HEK293 (cell line): ENCODE data around the gene BTBD2.

ENCODE experiments used
- CTCF ChIA-PET: fragments of 350-600 bp; formaldehyde crosslinking; extraction: SDS; loops from one replicate; lab custom pipeline; 2021; ENCODE audit warnings: antibody characterized with exemption; lab: Yijun Ruan, JAX
- POLR2A ChIA-PET: fragments of 300-600 bp; formaldehyde crosslinking; extraction: SDS; loops from one replicate; lab custom pipeline; 2020; ENCODE audit warnings: antibody characterized with exemption, inconsistent platforms; lab: Yijun Ruan, JAX
- H3K27ac ChIP-seq: fragments of 200-500 bp; sonication (Bioruptor generic); 2 replicates; pipeline ENCODE4 v1.5.1; 2014; ENCODE audit warnings: low read depth, low read length, control low read depth, inconsistent platforms; ENCODE audit errors: extremely low read depth
- H3K36me3 ChIP-seq, 2 experiments: fragments of 200-500 bp in 1 of 2; sonication (Bioruptor generic) in 1 of 2; 1 replicate in 1 of 2; 2 replicates in 1 of 2; pipeline ENCODE4 v1.5.1; 2014 to 2017; ENCODE audit warnings: inconsistent platforms in 2 of 2, low read length in 2 of 2; ENCODE audit not compliant: control insufficient read depth in 2 of 2, insufficient read depth in 1 of 2
- H3K4me1 ChIP-seq: fragments of 200-500 bp; sonication (Bioruptor generic); 2 replicates; pipeline ENCODE4 v1.5.1; 2014; ENCODE audit warnings: mild to moderate bottlenecking, low read length, inconsistent platforms; ENCODE audit not compliant: control insufficient read depth, insufficient read depth
- H3K4me3 ChIP-seq: 2 replicates; pipeline ENCODE4 v1.5.1; 2011; ENCODE audit warnings: low read depth, mild to moderate bottlenecking, control low read depth, low read length, moderate library complexity
- H3K9me3 ChIP-seq: fragments of 200-500 bp; sonication (Bioruptor generic); 2 replicates; pipeline ENCODE4 v1.5.1; 2014; ENCODE audit warnings: low read depth, low read length, inconsistent platforms; ENCODE audit not compliant: control insufficient read depth, insufficient read depth
- FEZF1 ChIP-seq: fragments of 450-650 bp; formaldehyde crosslinking; IDR thresholded peaks from 2 replicates; pipeline ENCODE4 v1.5.1; 2016; ENCODE audit warnings: missing biosample characterization, missing genetic modification characterization
- GLIS1 ChIP-seq: fragments of 450-650 bp; formaldehyde crosslinking; IDR thresholded peaks from 2 replicates; pipeline ENCODE4 v1.5.1; 2016; ENCODE audit warnings: missing biosample characterization, missing genetic modification characterization
- OVOL3 ChIP-seq: fragments of 450-650 bp; formaldehyde crosslinking; IDR thresholded peaks from 2 replicates; pipeline ENCODE4 v1.5.1; 2016; ENCODE audit warnings: missing biosample characterization, missing genetic modification characterization
- RBAK ChIP-seq: fragments of 450-650 bp; formaldehyde crosslinking; IDR thresholded peaks from 2 replicates; pipeline ENCODE4 v1.5.1; 2016; ENCODE audit warnings: missing biosample characterization, missing genetic modification characterization
- ZFP69B ChIP-seq: fragments of 450-650 bp; formaldehyde crosslinking; IDR thresholded peaks from 2 replicates; pipeline ENCODE4 v1.5.1; 2016; ENCODE audit warnings: missing biosample characterization, missing genetic modification characterization
- ZNF16 ChIP-seq: fragments of 450-650 bp; formaldehyde crosslinking; IDR thresholded peaks from 2 replicates; pipeline ENCODE4 v1.5.1; 2016; ENCODE audit warnings: low read depth, missing biosample characterization, missing genetic modification characterization
- ZNF391 ChIP-seq: fragments of 450-650 bp; formaldehyde crosslinking; IDR thresholded peaks from 2 replicates; pipeline ENCODE4 v1.5.1; 2016; ENCODE audit warnings: low read depth, missing biosample characterization, missing genetic modification characterization, borderline replicate concordance
- ZNF473 ChIP-seq: fragments of 450-650 bp; formaldehyde crosslinking; IDR thresholded peaks from 2 replicates; pipeline ENCODE4 v1.5.1; 2017; ENCODE audit warnings: missing biosample characterization, missing genetic modification characterization
- ZNF521 ChIP-seq: fragments of 450-650 bp; formaldehyde crosslinking; IDR thresholded peaks from 2 replicates; pipeline ENCODE4 v1.5.1; 2017; ENCODE audit warnings: missing biosample characterization, mild to moderate bottlenecking, missing genetic modification characterization
- ZNF555 ChIP-seq: fragments of 450-650 bp; formaldehyde crosslinking; conservative IDR thresholded peaks from 2 replicates; pipeline ENCODE4 v1.5.1; 2017; ENCODE audit warnings: missing biosample characterization, mild to moderate bottlenecking, missing genetic modification characterization, inconsistent platforms
- ZNF707 ChIP-seq: fragments of 450-650 bp; formaldehyde crosslinking; IDR thresholded peaks from 2 replicates; pipeline ENCODE4 v1.5.1; 2016; ENCODE audit warnings: missing biosample characterization, missing genetic modification characterization
- ZNF785 ChIP-seq: fragments of 450-650 bp; formaldehyde crosslinking; IDR thresholded peaks from 2 replicates; pipeline ENCODE4 v1.5.1; 2016; ENCODE audit warnings: missing biosample characterization, missing genetic modification characterization
- TF ChIP-seq, protein P1 (sequence below): fragments of 450-650 bp; formaldehyde crosslinking; IDR thresholded peaks from 2 replicates; pipeline ENCODE4 v1.5.1; 2016; ENCODE audit warnings: missing biosample characterization, missing genetic modification characterization
- TF ChIP-seq, protein P2 (sequence below): fragments of 450-650 bp; formaldehyde crosslinking; IDR thresholded peaks from 2 replicates; pipeline ENCODE4 v1.5.1; 2016; ENCODE audit warnings: missing biosample characterization, missing genetic modification characterization
- TF ChIP-seq, protein P3 (sequence below): fragments of 450-650 bp; formaldehyde crosslinking; IDR thresholded peaks from 2 replicates; pipeline ENCODE4 v1.5.1; 2017; ENCODE audit warnings: missing biosample characterization, missing genetic modification characterization
- TF ChIP-seq, protein P4 (sequence below): fragments of 450-650 bp; formaldehyde crosslinking; IDR thresholded peaks from 2 replicates; pipeline ENCODE4 v1.5.1; 2017; ENCODE audit warnings: missing biosample characterization, missing genetic modification characterization

The BTBD2 gene

DNA sequence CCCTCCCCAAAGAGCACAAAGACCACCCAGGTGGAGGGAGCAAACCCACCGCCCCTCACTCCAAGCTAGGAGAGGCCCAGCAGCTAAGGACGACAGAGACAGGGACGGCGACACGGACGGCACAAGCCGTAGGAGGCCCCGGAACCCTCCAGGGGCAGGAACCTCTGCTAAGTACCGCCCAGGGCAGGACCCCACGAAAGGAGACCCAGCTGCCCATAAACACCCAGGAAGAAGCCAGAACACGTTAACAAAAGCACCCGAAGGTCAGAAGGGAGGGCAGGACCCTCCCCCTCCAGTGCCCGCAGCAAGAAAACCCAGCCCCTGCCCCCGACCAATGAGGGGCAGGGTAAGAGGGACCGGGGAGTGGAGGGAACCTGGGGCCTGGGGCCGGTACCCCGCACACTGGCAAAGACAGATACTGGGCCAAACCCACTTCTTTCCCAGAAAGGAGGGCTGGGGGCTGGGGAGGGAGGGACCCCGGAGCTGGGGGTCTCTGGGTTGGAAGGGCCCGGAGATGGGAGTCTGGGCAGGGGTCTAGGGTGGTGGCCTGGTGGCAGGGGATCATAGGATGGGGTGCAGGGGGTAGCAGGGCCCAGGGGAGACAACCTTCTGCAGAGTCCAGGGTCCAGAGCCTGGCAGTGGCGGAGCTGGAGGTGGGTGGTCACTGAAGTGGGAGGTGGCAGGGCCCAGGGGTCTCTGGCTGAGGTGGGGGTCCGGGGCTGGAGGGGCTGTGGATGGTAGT, 2.4 kb downstream of the BTBD2 start:
- TF ChIP-seq GLIS1 (tag by site-specific recombination) = no peak
- no peak for TF ChIP-seq ZNF473 (tag by site-specific recombination)
- TF ChIP-seq, protein P1, sequence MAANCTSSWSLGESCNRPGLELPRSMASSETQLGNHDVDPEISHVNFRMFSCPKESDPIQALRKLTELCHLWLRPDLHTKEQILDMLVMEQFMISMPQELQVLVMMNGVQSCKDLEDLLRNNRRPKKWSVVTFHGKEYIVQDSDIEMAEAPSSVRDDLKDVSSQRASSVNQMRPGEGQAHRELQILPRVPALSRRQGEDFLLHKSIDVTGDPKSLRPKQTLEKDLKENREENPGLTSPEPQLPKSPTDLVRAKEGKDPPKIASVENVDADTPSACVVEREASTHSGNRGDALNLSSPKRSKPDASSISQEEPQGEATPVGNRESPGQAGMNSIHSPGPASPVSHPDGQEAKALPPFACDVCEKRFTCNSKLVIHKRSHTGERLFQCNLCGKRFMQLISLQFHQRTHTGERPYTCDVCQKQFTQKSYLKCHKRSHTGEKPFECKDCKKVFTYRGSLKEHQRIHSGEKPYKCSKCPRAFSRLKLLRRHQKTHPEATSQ (tag by site-specific recombination) = no peak
- TF ChIP-seq ZNF707 (tag by site-specific recombination) = no peak
- TF ChIP-seq ZNF785 (tag by site-specific recombination) = no peak
- no peak for TF ChIP-seq ZFP69B (tag by site-specific recombination)
- TF ChIP-seq, protein P2, sequence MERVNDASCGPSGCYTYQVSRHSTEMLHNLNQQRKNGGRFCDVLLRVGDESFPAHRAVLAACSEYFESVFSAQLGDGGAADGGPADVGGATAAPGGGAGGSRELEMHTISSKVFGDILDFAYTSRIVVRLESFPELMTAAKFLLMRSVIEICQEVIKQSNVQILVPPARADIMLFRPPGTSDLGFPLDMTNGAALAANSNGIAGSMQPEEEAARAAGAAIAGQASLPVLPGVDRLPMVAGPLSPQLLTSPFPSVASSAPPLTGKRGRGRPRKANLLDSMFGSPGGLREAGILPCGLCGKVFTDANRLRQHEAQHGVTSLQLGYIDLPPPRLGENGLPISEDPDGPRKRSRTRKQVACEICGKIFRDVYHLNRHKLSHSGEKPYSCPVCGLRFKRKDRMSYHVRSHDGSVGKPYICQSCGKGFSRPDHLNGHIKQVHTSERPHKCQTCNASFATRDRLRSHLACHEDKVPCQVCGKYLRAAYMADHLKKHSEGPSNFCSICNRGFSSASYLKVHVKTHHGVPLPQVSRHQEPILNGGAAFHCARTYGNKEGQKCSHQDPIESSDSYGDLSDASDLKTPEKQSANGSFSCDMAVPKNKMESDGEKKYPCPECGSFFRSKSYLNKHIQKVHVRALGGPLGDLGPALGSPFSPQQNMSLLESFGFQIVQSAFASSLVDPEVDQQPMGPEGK (tag by site-specific recombination) = no peak
- TF ChIP-seq ZNF555 (tag by site-specific recombination) = no peak
- TF ChIP-seq, protein P3, sequence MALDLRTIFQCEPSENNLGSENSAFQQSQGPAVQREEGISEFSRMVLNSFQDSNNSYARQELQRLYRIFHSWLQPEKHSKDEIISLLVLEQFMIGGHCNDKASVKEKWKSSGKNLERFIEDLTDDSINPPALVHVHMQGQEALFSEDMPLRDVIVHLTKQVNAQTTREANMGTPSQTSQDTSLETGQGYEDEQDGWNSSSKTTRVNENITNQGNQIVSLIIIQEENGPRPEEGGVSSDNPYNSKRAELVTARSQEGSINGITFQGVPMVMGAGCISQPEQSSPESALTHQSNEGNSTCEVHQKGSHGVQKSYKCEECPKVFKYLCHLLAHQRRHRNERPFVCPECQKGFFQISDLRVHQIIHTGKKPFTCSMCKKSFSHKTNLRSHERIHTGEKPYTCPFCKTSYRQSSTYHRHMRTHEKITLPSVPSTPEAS (tag by site-specific recombination) = no peak
- TF ChIP-seq FEZF1 (tag by site-specific recombination) = no peak
- TF ChIP-seq, all 188 proteins: peak for 0
- Histone ChIP-seq H3K4me3 (no peak overlapping the region), H3K4me1 (no peaks in the 10 kb centered on the region), H3K27ac (no peak overlapping the region), H3K36me3 (peaks cover 4 to 22% of the 10 kb centered on the region in 2 experiments; a peak in 2 of 3 replicates), H3K9me3 (no peaks in the 10 kb centered on the region)
- CTCF ChIA-PET = interaction anchor here (0.6 to 0.7 kb wide), 2 partner anchors 153 to 217 kb away, joined by 3 to 4 read pairs; no protein-coding TSS in a partner anchor
- POLR2A ChIA-PET = interaction anchor here (0.5 kb wide), 1 partner anchor 233 kb away, joined by 3 read pairs; no protein-coding TSS in a partner anchor

DNA sequence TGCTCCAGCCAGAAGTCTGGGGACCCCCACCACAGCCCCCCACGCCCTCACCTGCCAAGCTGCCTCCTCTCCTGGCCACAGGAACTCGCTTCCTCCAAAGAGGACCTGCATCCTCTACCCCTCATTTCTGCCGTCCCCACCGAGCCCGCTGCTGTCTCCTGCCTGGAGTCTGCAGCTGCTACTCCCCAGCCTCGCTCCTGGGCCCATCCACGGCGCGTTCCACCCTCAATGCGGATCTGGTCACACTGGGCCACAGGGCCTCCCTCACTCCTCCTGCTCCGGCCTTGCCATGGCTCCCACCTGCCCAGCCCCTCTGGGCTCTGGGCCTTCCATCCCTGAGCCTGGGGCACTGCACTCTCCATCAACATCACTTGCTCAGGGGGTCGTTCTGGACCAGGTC, 4.3 kb downstream of the BTBD2 start:
- Histone ChIP-seq H3K9me3 (no peaks in the 10 kb centered on the region), H3K4me1 (no peaks in the 10 kb centered on the region), H3K27ac (no peak overlapping the region), H3K36me3 (peaks cover 4 to 22% of the 10 kb centered on the region in 2 experiments; a peak in 2 of 3 replicates), H3K4me3 (no peak overlapping the region)
- TF ChIP-seq, protein P4, sequence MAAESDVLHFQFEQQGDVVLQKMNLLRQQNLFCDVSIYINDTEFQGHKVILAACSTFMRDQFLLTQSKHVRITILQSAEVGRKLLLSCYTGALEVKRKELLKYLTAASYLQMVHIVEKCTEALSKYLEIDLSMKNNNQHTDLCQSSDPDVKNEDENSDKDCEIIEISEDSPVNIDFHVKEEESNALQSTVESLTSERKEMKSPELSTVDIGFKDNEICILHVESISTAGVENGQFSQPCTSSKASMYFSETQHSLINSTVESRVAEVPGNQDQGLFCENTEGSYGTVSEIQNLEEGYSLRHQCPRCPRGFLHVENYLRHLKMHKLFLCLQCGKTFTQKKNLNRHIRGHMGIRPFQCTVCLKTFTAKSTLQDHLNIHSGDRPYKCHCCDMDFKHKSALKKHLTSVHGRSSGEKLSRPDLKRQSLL (tag by site-specific recombination) = no peak
- TF ChIP-seq OVOL3 (tag by site-specific recombination) (no peak), ZNF16 (tag by site-specific recombination) (peak; percentile 89), RBAK (no peak), ZNF521 (tag by site-specific recombination) (no peak), ZNF391 (no peak)
- CTCF ChIA-PET = no interaction called here
- POLR2A ChIA-PET = interaction anchor here (0.7 to 1.1 kb wide), 3 partner anchors 9 to 470 kb away, joined by 3 to 8 read pairs (median 8); no protein-coding TSS in a partner anchor
